Measurements from ENCODE around the gene NUP210L. TPM values are rescaled to one million over a fixed set of nuclear protein-coding genes. Genes with fewer than 3 reads are reported as not detected.
A peak's percentile ranks its signal among the peaks of the same experiment; 100 is the strongest.

Gene NUP210L
- total and polyA plus RNA-seq, 11 donors = 0.04 to 0.31 (median 0.05) TPM; not detected in 8

DNA sequence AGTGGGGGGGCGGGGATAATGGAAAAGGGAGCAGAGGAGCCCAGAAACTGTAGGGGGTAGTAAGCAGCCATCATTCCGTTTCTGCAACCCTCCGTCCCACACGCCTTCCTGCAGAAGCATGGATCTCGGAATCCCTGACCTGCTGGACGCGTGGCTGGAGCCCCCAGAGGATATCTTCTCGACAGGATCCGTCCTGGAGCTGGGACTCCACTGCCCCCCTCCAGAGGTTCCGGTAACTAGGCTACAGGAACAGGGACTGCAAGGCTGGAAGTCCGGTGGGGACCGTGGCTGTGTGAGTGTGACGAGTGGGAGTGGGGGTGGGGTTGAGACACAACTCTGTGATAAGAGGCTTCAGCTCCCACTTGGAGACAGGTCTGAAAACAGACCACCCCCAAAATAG is 186.5 kb downstream of the NUP210L start:
- intact Hi-C loops (cut with DNase I) = loop anchor here in 1 of 10 donors (5.0 kb wide), 2 partner anchors 176 to 291 kb away; partner anchors contain the start of gene NPR1
- no peak for ATAC-seq
- H3K27me3 ChIP-seq = no peaks in the 10 kb centered on the region
- TF ChIP-seq POLR2A (IDR thresholded peaks at IDR 0.05) = no peak
- TF ChIP-seq, protein P1, sequence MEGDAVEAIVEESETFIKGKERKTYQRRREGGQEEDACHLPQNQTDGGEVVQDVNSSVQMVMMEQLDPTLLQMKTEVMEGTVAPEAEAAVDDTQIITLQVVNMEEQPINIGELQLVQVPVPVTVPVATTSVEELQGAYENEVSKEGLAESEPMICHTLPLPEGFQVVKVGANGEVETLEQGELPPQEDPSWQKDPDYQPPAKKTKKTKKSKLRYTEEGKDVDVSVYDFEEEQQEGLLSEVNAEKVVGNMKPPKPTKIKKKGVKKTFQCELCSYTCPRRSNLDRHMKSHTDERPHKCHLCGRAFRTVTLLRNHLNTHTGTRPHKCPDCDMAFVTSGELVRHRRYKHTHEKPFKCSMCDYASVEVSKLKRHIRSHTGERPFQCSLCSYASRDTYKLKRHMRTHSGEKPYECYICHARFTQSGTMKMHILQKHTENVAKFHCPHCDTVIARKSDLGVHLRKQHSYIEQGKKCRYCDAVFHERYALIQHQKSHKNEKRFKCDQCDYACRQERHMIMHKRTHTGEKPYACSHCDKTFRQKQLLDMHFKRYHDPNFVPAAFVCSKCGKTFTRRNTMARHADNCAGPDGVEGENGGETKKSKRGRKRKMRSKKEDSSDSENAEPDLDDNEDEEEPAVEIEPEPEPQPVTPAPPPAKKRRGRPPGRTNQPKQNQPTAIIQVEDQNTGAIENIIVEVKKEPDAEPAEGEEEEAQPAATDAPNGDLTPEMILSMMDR (IDR thresholded peaks at IDR 0.05) = no peak
- 4 to 9% (median 6%) methylated on average over 11 to 13 of the region's 13 CpGs for WGBS, 4 donors
- peaks cover 0 to 9% (median 6%) of the 10 kb centered on the region in 9 donors for H3K36me3 ChIP-seq
- peak overlapping the region in 5 of 12 donors; percentile 30 to 96 (median 93) for H3K27ac ChIP-seq
- H3K4me3 ChIP-seq = peak overlapping the region in 11 of 12 donors; percentile 57 to 84 (median 65)
- peaks cover 0 to 53% (median 27%) of the 10 kb centered on the region in 12 donors for H3K4me1 ChIP-seq
- H3K9me3 ChIP-seq = no peaks in the 10 kb centered on the region
- DNase-seq = no peak

- DNase-seq (peak in 1 of 5 donors; percentile 49), ATAC-seq (no peak)
- Histone ChIP-seq H3K4me3 (peak overlapping the region; percentile 42 to 84 (median 64)), H3K4me1 (peaks cover 0 to 53% (median 29%) of the 10 kb centered on the region in 12 donors), H3K27ac (peak overlapping the region; percentile 87 to 99 (median 95)), H3K36me3 (peaks cover 0 to 4% (median 2%) of the 10 kb centered on the region in 9 donors), H3K27me3 (no peaks in the 10 kb centered on the region), H3K9me3 (no peaks in the 10 kb centered on the region)
- intact Hi-C loops (cut with DNase I) = loop anchor here in 1 of 10 donors (1.0 to 5.0 kb wide), 3 partner anchors 9 to 291 kb away; partner anchors contain the start of genes JTB and NPR1
- WGBS, 4 donors = 2 to 7% (median 3%) methylated on average over 8 of the region's 8 CpGs
- no peak for TF ChIP-seq POLR2A (IDR thresholded peaks at IDR 0.05)
- TF ChIP-seq, protein P1 (IDR thresholded peaks at IDR 0.05) = no peak
Observed at GRCh38 chr1:153968000-153968363, 186.9 kb downstream of the NUP210L start.

GRCh38 chr1:153967107-153967999 is 187.5 kb downstream of the NUP210L start, which contains the start of gene CREB3L4:
Gene CREB3L4, plus strand, starts transcription at chr1:153967902. Its CDS starts 624 bp downstream, at chr1:153968526.
- Histone ChIP-seq H3K36me3 (no peaks in the 10 kb centered on the region), H3K27me3 (no peaks in the 10 kb centered on the region), H3K9me3 (no peaks in the 10 kb centered on the region), H3K4me1 (peaks cover 0 to 59% (median 34%) of the 10 kb centered on the region in 12 donors), H3K4me3 (peak within 1 kb of the TSS; percentile 42 to 84 (median 64)), H3K27ac (peak within 1 kb of the TSS; percentile 87 to 99 (median 95))
- intact Hi-C loops (cut with DNase I) = loop anchor here in 1 of 10 donors (1.0 to 5.0 kb wide), 3 partner anchors 10 to 290 kb away; partner anchors contain the start of genes JTB and NPR1
- ATAC-seq (peak; percentile 85 to 89 (median 88)), DNase-seq (peak; percentile 92 to 96 (median 94))
- TF ChIP-seq POLR2A (IDR thresholded peaks at IDR 0.05) = peak in 1 of 2 donors; percentile 86
- TF ChIP-seq, protein P1 (IDR thresholded peaks at IDR 0.05) = peak; percentile 18 to 65 (median 44)
- 0 to 1% (median 0%) methylated on average over 45 to 60 of the region's 60 CpGs for WGBS, 4 donors

All from heart left ventricle (tissue), 16 donors.